Left lung (tissue), 10 donors: ENCODE measurements around the gene PRKN. TPM values are rescaled to one million over a fixed set of nuclear protein-coding genes. Genes with fewer than 3 reads are reported as not detected.

Experiments used
- ATAC-seq: fragments of 200-7000 bp; cut with Tn5 transposase; one replicate; pipeline ENCODE4 v1.9.1; 2020; ENCODE audit warnings: moderate library complexity
- DNase-seq, 4 donors: peaks; one replicate each; pipeline ENCODE4 v3.0.0-alpha.2; 2013 to 2020
- H3K27ac ChIP-seq, 2 donors: fragments of 200-600 bp; sonication (generic) in 1 of 2; one replicate each; pipeline versions ENCODE4 v1.5.0 to v1.8.0; 2020 to 2021
- H3K27me3 ChIP-seq, 2 donors: fragments of 200-600 bp; sonication (generic) in 1 of 2; one replicate each; pipeline versions ENCODE4 v1.5.0 to v1.8.0; 2020 to 2021
- H3K36me3 ChIP-seq, 2 donors: fragments of 200-600 bp; sonication (generic) in 1 of 2; one replicate each; pipeline versions ENCODE4 v1.5.0 to v1.8.0; 2020 to 2021
- H3K4me1 ChIP-seq, 2 donors: fragments of 200-600 bp; one replicate each; pipeline ENCODE4 v1.8.0; 2021
- H3K4me3 ChIP-seq, 2 donors: fragments of 200-600 bp; sonication (generic) in 1 of 2; one replicate each; pipeline versions ENCODE4 v1.5.0 to v1.8.0; 2020 to 2021; ENCODE audit warnings: mild to moderate bottlenecking in 1 of 2
- H3K9me3 ChIP-seq, 2 donors: fragments of 200-600 bp; sonication (generic) in 1 of 2; one replicate each; pipeline versions ENCODE4 v1.5.0 to v1.8.0; 2020 to 2021
- CTCF ChIP-seq, 2 donors: fragments of 200-600 bp; sonication (generic) in 1 of 2; IDR thresholded peaks; one replicate each; pipeline versions ENCODE4 v1.5.0 to v1.8.0; 2021; ENCODE audit warnings: antibody characterized with exemption in 2 of 2
- intact Hi-C, 2 donors: fragments of 100-400 bp; cut with DNase I; formaldehyde crosslinking; loops; one replicate each; pipeline versions ENCODE4 v1.11.2 to v1.14.2; 2022
- polyA plus RNA-seq, 6 donors: library from polyadenylated mRNA; unstranded; fragments of 120-200 nt; gene quantifications; one replicate each; pipeline ENCODE4 v1.2.1, GENCODE V29; 2013; ENCODE audit not compliant: insufficient read length in 6 of 6
- total RNA-seq, 2 donors: library from RNA; stranded (reverse); fragmentation: NEBNext Ultra II Directional; extraction: Animal tissue kit (Norgen Biotek cat#: 25700); gene quantifications; one replicate each; pipeline ENCODE4 v1.2.1, GENCODE V29; 2021
- donor health status: DM: no; HTN: yes; CAD: no.
- donor health status: DM: no; HTN: no; CAD: no.

PRKN gene
- total and polyA plus RNA-seq, 8 donors, result 1.9 to 4.3 (median 2.5) TPM

- intact Hi-C loops, result no loop called here
- no peak for ATAC-seq
Measured at GRCh38 chr6:161884782-161885181, 842.8 kb downstream of the PRKN start.

GRCh38 chr6:161882196-161882765, 845.3 kb downstream of the PRKN start:
- peaks cover 2 to 6% of the 10 kb centered on the region in 2 donors for H3K9me3 ChIP-seq
- no peaks in the 10 kb centered on the region for H3K4me1 ChIP-seq
- TF ChIP-seq CTCF (IDR thresholded peaks at IDR 0.05), result no peak
- H3K27me3 ChIP-seq, result no peaks in the 10 kb centered on the region
- intact Hi-C loops, result no loop called here
- ATAC-seq (no peak), DNase-seq (no peak)
- H3K27ac ChIP-seq, result no peak overlapping the region
- no peaks in the 10 kb centered on the region for H3K36me3 ChIP-seq
- no peak overlapping the region for H3K4me3 ChIP-seq

More at GRCh38 chr6:161884782-161885181, 842.8 kb downstream of the PRKN start:
- no peak for DNase-seq
- Histone ChIP-seq H3K36me3 (no peaks in the 10 kb centered on the region), H3K4me1 (no peaks in the 10 kb centered on the region), H3K27me3 (no peaks in the 10 kb centered on the region), H3K4me3 (no peak overlapping the region), H3K27ac (no peak overlapping the region), H3K9me3 (no peaks in the 10 kb centered on the region)
- no peak for TF ChIP-seq CTCF (IDR thresholded peaks at IDR 0.05)

- H3K9me3 ChIP-seq, result peaks cover 2 to 9% of the 10 kb centered on the region in 2 donors
- H3K27me3 ChIP-seq, result no peaks in the 10 kb centered on the region
- no peak overlapping the region for H3K27ac ChIP-seq
- H3K36me3 ChIP-seq, result no peaks in the 10 kb centered on the region
- ATAC-seq (no peak), DNase-seq (no peak)
- TF ChIP-seq CTCF (IDR thresholded peaks at IDR 0.05), result no peak
- no peaks in the 10 kb centered on the region for H3K4me1 ChIP-seq
- H3K4me3 ChIP-seq, result no peak overlapping the region
- intact Hi-C loops, result no loop called here
Measured at GRCh38 chr6:161880056-161880455, 847.5 kb downstream of the PRKN start.

- intact Hi-C loops, result no loop called here
- H3K27me3 ChIP-seq, result no peaks in the 10 kb centered on the region
- DNase-seq (no peak), ATAC-seq (no peak)
- H3K36me3 ChIP-seq, result no peaks in the 10 kb centered on the region
- H3K27ac ChIP-seq, result no peak overlapping the region
- TF ChIP-seq CTCF (IDR thresholded peaks at IDR 0.05), result no peak
- no peaks in the 10 kb centered on the region for H3K4me1 ChIP-seq
- H3K9me3 ChIP-seq, result peaks cover 2 to 9% of the 10 kb centered on the region in 2 donors
- H3K4me3 ChIP-seq, result no peak overlapping the region
Measured at GRCh38 chr6:161876231-161876630, 851.3 kb downstream of the PRKN start.

- no peak for TF ChIP-seq CTCF (IDR thresholded peaks at IDR 0.05)
- Histone ChIP-seq H3K9me3 (no peaks in the 10 kb centered on the region), H3K4me3 (no peak overlapping the region), H3K27me3 (no peaks in the 10 kb centered on the region), H3K36me3 (no peaks in the 10 kb centered on the region), H3K27ac (no peak overlapping the region), H3K4me1 (no peaks in the 10 kb centered on the region)
- ATAC-seq, result no peak
- DNase-seq, result no peak
- intact Hi-C loops, result no loop called here
Measured at GRCh38 chr6:161870236-161870901, 857.2 kb downstream of the PRKN start.
